ENCODE data around the gene NR2E1. TPM values are rescaled to one million over a fixed set of nuclear protein-coding genes. Genes with fewer than 3 reads are reported as not detected.

The NR2E1 gene
- total and polyA plus RNA-seq, 2 experiments from 2014 or later, result not detected

- H3K36me3 ChIP-seq (ENCODE audit: insufficient read depth), result no peaks in the 10 kb centered on the region
- Mint-ChIP-seq H3K27me3 (ENCODE audit: insufficient read depth, low read depth, poor library complexity) (peaks cover 2% of the 10 kb centered on the region), H3K27ac (no peak overlapping the region), H3K36me3 (ENCODE audit: low read depth) (peaks cover 2% of the 10 kb centered on the region; the same call in 1 of the 3 replicates), H3K9me3 (no peaks in the 10 kb centered on the region), H3K4me3 (no peak overlapping the region), H3K4me1 (no peaks in the 10 kb centered on the region; the same call in 2 of the 3 replicates)
- DNase-seq (ENCODE audit: low spot score) (no peak), ATAC-seq (no peak)
- H3K27me3 ChIP-seq (ENCODE audit: insufficient read depth), result no peaks in the 10 kb centered on the region
- H3K4me2 ChIP-seq, result no peak overlapping the region
- H4K20me1 ChIP-seq (replicated peaks; ENCODE audit: insufficient read depth), result no peaks in the 10 kb centered on the region
- no peak overlapping the region for H2AFZ ChIP-seq
- H3K4me1 ChIP-seq (ENCODE audit: insufficient read depth), result no peaks in the 10 kb centered on the region; the same call in 1 of the 2 replicates
- H3K9me2 ChIP-seq (ENCODE audit: insufficient read depth), result no peaks in the 10 kb centered on the region
- no peak overlapping the region for H3K4me3 ChIP-seq
- no peaks in the 10 kb centered on the region for H3K79me2 ChIP-seq (replicated peaks; ENCODE audit: insufficient read depth)
- H3F3A ChIP-seq (replicated peaks; ENCODE audit: low read depth), result no peaks in the 10 kb centered on the region
- TF ChIP-seq, protein P1, sequence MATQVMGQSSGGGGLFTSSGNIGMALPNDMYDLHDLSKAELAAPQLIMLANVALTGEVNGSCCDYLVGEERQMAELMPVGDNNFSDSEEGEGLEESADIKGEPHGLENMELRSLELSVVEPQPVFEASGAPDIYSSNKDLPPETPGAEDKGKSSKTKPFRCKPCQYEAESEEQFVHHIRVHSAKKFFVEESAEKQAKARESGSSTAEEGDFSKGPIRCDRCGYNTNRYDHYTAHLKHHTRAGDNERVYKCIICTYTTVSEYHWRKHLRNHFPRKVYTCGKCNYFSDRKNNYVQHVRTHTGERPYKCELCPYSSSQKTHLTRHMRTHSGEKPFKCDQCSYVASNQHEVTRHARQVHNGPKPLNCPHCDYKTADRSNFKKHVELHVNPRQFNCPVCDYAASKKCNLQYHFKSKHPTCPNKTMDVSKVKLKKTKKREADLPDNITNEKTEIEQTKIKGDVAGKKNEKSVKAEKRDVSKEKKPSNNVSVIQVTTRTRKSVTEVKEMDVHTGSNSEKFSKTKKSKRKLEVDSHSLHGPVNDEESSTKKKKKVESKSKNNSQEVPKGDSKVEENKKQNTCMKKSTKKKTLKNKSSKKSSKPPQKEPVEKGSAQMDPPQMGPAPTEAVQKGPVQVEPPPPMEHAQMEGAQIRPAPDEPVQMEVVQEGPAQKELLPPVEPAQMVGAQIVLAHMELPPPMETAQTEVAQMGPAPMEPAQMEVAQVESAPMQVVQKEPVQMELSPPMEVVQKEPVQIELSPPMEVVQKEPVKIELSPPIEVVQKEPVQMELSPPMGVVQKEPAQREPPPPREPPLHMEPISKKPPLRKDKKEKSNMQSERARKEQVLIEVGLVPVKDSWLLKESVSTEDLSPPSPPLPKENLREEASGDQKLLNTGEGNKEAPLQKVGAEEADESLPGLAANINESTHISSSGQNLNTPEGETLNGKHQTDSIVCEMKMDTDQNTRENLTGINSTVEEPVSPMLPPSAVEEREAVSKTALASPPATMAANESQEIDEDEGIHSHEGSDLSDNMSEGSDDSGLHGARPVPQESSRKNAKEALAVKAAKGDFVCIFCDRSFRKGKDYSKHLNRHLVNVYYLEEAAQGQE (IDR thresholded peaks at IDR 0.05; ENCODE audit: unreplicated experiment), result no peak
- TF ChIP-seq STAT1 (IDR thresholded peaks at IDR 0.05; ENCODE audit: unreplicated experiment), result no peak
- no peak for TF ChIP-seq CREB1 (CRISPR knock-in tag; IDR thresholded peaks at IDR 0.05; ENCODE audit: low read depth)
- no peak for TF ChIP-seq ZNF114 (CRISPR knock-in tag; IDR thresholded peaks at IDR 0.05)
- no peak for TF ChIP-seq JUNB (IDR thresholded peaks at IDR 0.05; ENCODE audit: unreplicated experiment)
- no peak for TF ChIP-seq POLR2AphosphoS5 (IDR thresholded peaks at IDR 0.05; ENCODE audit: low read depth)
- no peak overlapping the region for H3K27ac ChIP-seq (ENCODE audit: low read depth)
Measured at GRCh38 chr6:108200186-108200585, 34.4 kb downstream of the NR2E1 start.

DNA sequence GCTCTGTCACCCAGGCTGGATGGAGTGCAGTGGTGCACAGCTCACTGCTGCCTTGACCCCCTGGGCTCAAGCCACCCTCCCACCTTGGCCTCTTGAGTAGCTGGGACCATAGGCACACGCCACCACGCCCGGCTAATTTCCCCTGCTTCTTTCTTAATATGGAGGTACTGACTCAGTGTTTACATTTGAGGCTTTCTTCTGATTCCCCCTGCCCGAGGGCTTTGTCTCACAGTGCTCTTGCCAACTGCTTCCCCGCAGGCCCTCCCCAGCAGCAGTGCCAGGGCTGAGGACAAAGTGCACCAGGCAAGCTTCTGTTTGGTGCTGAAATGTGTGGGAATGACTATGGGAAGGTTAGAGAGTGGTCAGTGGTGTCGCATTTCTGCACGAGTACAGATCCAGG, 34.8 kb downstream of the NR2E1 start:
- ATAC-seq (no peak), DNase-seq (ENCODE audit: low spot score) (no peak)
- Mint-ChIP-seq H3K4me1 (no peaks in the 10 kb centered on the region; the same call in 2 of the 3 replicates), H3K9me3 (no peaks in the 10 kb centered on the region), H3K27ac (no peak overlapping the region), H3K4me3 (no peak overlapping the region), H3K27me3 (ENCODE audit: insufficient read depth, low read depth, poor library complexity) (peaks cover 2% of the 10 kb centered on the region), H3K36me3 (ENCODE audit: low read depth) (peaks cover 2% of the 10 kb centered on the region; the same call in 1 of the 3 replicates)
- Histone ChIP-seq H3K79me2 (replicated peaks; ENCODE audit: insufficient read depth) (no peaks in the 10 kb centered on the region), H3K27ac (ENCODE audit: low read depth) (no peak overlapping the region), H3K9me2 (ENCODE audit: insufficient read depth) (no peaks in the 10 kb centered on the region), H3K4me1 (ENCODE audit: insufficient read depth) (no peaks in the 10 kb centered on the region; the same call in 1 of the 2 replicates), H3F3A (replicated peaks; ENCODE audit: low read depth) (no peaks in the 10 kb centered on the region), H3K4me3 (no peak overlapping the region), H3K36me3 (ENCODE audit: insufficient read depth) (no peaks in the 10 kb centered on the region), H2AFZ (no peak overlapping the region), H3K27me3 (ENCODE audit: insufficient read depth) (no peaks in the 10 kb centered on the region), H3K4me2 (no peak overlapping the region), H4K20me1 (replicated peaks; ENCODE audit: insufficient read depth) (no peaks in the 10 kb centered on the region)
- TF ChIP-seq JUNB (IDR thresholded peaks at IDR 0.05; ENCODE audit: unreplicated experiment) (no peak), ZNF331 (CRISPR knock-in tag; IDR thresholded peaks at IDR 0.05; ENCODE audit: low read depth) (no peak), POLR2AphosphoS5 (IDR thresholded peaks at IDR 0.05; ENCODE audit: low read depth) (no peak), EZH2phosphoT487 (IDR thresholded peaks at IDR 0.05; ENCODE audit: unreplicated experiment) (no peak), EZH2 (IDR thresholded peaks at IDR 0.05; ENCODE audit: low read depth, unreplicated experiment) (no peak), NANOG (IDR thresholded peaks at IDR 0.05; ENCODE audit: borderline replicate concordance) (no peak), STAT1 (IDR thresholded peaks at IDR 0.05; ENCODE audit: unreplicated experiment) (no peak), ETS1 (IDR thresholded peaks at IDR 0.05) (no peak)
- TF ChIP-seq, protein P2, sequence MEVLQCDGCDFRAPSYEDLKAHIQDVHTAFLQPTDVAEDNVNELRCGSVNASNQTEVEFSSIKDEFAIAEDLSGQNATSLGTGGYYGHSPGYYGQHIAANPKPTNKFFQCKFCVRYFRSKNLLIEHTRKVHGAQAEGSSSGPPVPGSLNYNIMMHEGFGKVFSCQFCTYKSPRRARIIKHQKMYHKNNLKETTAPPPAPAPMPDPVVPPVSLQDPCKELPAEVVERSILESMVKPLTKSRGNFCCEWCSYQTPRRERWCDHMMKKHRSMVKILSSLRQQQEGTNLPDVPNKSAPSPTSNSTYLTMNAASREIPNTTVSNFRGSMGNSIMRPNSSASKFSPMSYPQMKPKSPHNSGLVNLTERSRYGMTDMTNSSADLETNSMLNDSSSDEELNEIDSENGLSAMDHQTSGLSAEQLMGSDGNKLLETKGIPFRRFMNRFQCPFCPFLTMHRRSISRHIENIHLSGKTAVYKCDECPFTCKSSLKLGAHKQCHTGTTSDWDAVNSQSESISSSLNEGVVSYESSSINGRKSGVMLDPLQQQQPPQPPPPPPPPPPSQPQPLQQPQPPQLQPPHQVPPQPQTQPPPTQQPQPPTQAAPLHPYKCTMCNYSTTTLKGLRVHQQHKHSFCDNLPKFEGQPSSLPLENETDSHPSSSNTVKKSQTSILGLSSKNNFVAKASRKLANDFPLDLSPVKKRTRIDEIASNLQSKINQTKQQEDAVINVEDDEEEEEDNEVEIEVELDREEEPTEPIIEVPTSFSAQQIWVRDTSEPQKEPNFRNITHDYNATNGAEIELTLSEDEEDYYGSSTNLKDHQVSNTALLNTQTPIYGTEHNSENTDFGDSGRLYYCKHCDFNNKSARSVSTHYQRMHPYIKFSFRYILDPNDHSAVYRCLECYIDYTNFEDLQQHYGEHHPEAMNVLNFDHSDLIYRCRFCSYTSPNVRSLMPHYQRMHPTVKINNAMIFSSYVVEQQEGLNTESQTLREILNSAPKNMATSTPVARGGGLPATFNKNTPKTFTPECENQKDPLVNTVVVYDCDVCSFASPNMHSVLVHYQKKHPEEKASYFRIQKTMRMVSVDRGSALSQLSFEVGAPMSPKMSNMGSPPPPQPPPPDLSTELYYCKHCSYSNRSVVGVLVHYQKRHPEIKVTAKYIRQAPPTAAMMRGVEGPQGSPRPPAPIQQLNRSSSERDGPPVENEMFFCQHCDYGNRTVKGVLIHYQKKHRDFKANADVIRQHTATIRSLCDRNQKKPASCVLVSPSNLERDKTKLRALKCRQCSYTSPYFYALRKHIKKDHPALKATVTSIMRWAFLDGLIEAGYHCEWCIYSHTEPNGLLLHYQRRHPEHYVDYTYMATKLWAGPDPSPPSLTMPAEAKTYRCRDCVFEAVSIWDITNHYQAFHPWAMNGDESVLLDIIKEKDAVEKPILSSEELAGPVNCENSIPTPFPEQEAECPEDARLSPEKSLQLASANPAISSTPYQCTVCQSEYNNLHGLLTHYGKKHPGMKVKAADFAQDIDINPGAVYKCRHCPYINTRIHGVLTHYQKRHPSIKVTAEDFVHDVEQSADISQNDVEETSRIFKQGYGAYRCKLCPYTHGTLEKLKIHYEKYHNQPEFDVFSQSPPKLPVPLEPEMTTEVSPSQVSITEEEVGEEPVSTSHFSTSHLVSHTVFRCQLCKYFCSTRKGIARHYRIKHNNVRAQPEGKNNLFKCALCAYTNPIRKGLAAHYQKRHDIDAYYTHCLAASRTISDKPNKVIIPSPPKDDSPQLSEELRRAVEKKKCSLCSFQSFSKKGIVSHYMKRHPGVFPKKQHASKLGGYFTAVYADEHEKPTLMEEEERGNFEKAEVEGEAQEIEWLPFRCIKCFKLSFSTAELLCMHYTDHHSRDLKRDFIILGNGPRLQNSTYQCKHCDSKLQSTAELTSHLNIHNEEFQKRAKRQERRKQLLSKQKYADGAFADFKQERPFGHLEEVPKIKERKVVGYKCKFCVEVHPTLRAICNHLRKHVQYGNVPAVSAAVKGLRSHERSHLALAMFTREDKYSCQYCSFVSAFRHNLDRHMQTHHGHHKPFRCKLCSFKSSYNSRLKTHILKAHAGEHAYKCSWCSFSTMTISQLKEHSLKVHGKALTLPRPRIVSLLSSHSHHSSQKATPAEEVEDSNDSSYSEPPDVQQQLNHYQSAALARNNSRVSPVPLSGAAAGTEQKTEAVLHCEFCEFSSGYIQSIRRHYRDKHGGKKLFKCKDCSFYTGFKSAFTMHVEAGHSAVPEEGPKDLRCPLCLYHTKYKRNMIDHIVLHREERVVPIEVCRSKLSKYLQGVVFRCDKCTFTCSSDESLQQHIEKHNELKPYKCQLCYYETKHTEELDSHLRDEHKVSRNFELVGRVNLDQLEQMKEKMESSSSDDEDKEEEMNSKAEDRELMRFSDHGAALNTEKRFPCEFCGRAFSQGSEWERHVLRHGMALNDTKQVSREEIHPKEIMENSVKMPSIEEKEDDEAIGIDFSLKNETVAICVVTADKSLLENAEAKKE (CRISPR knock-in tag; IDR thresholded peaks at IDR 0.05), result no peak
